Thoracic aorta (tissue), 2 donors: ENCODE measurements around the gene FBLN5. TPM values are rescaled to one million over a fixed set of nuclear protein-coding genes. Genes with fewer than 3 reads are reported as not detected.
A peak's percentile ranks its signal among the peaks of the same experiment; 100 is the strongest.

Experiments used
- ATAC-seq: fragments of 150-250 bp; one replicate; pipeline ENCODE4 v1.8.0; 2017; ENCODE audit warnings: low read depth; ENCODE audit not compliant: insufficient number of reproducible peaks, low FRiP score
- DNase-seq: peaks from one replicate; pipeline ENCODE4 v3.0.0-alpha.2; 2020; ENCODE audit warnings: low spot score
- H3K27ac ChIP-seq, 2 donors: fragments of 200-600 bp; sonication (generic); 1 replicate in 1 of 2; 2 replicates in 1 of 2; pipeline ENCODE4 v1.5.1; 2016; ENCODE audit warnings: mild to moderate bottlenecking in 2 of 2, moderate library complexity in 2 of 2
- H3K27me3 ChIP-seq: fragments of 200-600 bp; sonication (generic); replicated peaks from 2 replicates; pipeline ENCODE4 v1.6.0; 2016; ENCODE audit warnings: mild to moderate bottlenecking; ENCODE audit not compliant: insufficient read depth
- H3K36me3 ChIP-seq: fragments of 200-600 bp; sonication (generic); one replicate; pipeline ENCODE4 v1.5.1; 2016
- H3K4me1 ChIP-seq, 2 donors: fragments of 200-600 bp; sonication (generic); 1 replicate in 1 of 2; 2 replicates in 1 of 2; pipeline versions ENCODE4 v1.5.1 to v1.6.0; 2016; ENCODE audit warnings: low read depth in 2 of 2, mild to moderate bottlenecking in 1 of 2; ENCODE audit not compliant: control insufficient read depth in 1 of 2
- H3K4me3 ChIP-seq: fragments of 200-600 bp; sonication (generic); 2 replicates; pipeline ENCODE4 v1.5.1; 2016; ENCODE audit warnings: mild to moderate bottlenecking
- H3K9me3 ChIP-seq: fragments of 200-600 bp; sonication (generic); 2 replicates; pipeline ENCODE4 v1.5.1; 2016
- total RNA-seq, 2 donors: library from RNA; depleted of rRNA; stranded (reverse); fragments of >200 nt; gene quantifications; one replicate each; pipeline versions ENCODE4 v1.1.0 to v1.2.3, GENCODE V29; 2016
- TF ChIP-seq, protein P1 (sequence below): fragments of 200-600 bp; sonication (generic); IDR thresholded peaks from one replicate; pipeline ENCODE4 v1.5.1; 2019; ENCODE audit warnings: antibody characterized with exemption

Gene FBLN5
- total RNA-seq, 2 donors from 2014 or later = 824 to 1,103 TPM

GRCh38 chr14:91926131-91926890, 21.2 kb downstream of the FBLN5 start:
- Histone ChIP-seq H3K36me3 (peaks cover 16% of the 10 kb centered on the region), H3K4me3 (no peak overlapping the region), H3K27me3 (no peaks in the 10 kb centered on the region), H3K9me3 (no peaks in the 10 kb centered on the region), H3K4me1 (peaks cover 78 to 100% of the 10 kb centered on the region in 2 donors), H3K27ac (peak overlapping the region; percentile 86 to 88)
- ATAC-seq (no peak), DNase-seq (no peak)
- TF ChIP-seq, protein P1, sequence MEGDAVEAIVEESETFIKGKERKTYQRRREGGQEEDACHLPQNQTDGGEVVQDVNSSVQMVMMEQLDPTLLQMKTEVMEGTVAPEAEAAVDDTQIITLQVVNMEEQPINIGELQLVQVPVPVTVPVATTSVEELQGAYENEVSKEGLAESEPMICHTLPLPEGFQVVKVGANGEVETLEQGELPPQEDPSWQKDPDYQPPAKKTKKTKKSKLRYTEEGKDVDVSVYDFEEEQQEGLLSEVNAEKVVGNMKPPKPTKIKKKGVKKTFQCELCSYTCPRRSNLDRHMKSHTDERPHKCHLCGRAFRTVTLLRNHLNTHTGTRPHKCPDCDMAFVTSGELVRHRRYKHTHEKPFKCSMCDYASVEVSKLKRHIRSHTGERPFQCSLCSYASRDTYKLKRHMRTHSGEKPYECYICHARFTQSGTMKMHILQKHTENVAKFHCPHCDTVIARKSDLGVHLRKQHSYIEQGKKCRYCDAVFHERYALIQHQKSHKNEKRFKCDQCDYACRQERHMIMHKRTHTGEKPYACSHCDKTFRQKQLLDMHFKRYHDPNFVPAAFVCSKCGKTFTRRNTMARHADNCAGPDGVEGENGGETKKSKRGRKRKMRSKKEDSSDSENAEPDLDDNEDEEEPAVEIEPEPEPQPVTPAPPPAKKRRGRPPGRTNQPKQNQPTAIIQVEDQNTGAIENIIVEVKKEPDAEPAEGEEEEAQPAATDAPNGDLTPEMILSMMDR = no peak

DNA sequence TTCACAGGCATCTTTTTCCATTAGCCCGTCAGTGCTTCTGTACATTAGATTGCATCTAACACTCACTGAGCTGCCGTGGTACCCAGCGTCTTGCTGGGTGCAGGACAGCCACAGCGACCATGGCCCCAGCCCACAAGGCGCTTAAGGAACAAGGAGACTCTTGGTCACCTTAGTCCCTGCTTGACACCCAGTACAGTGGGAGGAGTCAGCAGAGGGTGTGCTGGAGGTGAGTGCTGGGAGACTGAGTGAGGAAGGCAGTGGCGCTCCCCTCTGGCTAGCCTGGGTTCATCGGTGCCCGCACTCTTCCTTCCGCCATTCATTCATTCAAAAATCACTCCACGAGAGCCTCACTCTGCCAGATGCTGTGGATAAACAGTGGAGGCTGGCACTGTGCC, 21.8 kb downstream of the FBLN5 start:
- DNase-seq = no peak
- H3K9me3 ChIP-seq = no peaks in the 10 kb centered on the region
- peaks cover 78 to 100% of the 10 kb centered on the region in 2 donors for H3K4me1 ChIP-seq
- no peaks in the 10 kb centered on the region for H3K27me3 ChIP-seq
- H3K27ac ChIP-seq = peak overlapping the region; percentile 86 to 88
- ATAC-seq = no peak
- peaks cover 18% of the 10 kb centered on the region for H3K36me3 ChIP-seq
- TF ChIP-seq, protein P1 = no peak
- H3K4me3 ChIP-seq = no peak overlapping the region

DNA sequence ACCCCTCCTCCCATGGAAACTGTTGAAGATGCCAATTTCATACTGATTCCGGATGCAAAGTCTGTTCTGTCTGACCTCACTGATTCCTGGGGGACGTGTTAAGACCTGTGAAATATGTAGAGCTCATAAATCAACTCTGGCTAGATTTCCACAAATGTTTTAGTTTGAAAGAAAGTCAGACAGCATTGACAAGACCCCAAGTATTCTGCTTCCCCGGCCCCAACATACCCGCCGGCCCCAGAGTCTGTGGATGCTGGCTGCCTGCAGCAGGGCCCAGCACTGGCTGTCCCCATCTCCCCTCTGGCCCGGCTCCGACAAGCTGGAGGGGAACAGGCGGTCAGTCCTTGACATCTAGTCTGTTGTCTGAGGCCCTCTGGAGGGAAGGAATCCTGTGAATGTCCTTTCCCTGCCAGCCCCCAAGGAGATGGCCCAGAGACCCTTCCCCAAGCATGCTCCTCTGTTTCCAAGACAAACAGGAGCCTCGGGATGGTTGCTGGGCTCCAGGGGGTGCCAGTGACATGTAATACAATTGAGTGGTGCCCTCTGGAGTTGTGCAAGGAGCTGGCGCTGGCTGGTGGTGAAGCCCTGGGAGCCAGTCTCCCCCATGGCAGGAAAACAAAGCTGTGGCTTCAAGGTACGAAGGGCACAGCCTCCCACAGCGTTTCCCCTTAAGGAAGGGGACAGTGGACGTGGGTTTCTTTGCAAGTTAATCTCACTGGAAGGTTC, 22.3 kb downstream of the FBLN5 start:
- DNase-seq = no peak
- Histone ChIP-seq H3K27ac (peak overlapping the region; percentile 86 to 88), H3K9me3 (no peaks in the 10 kb centered on the region), H3K4me1 (peaks cover 78 to 100% of the 10 kb centered on the region in 2 donors), H3K4me3 (peak overlapping the region; percentile 26), H3K36me3 (peaks cover 12% of the 10 kb centered on the region), H3K27me3 (no peaks in the 10 kb centered on the region)
- ATAC-seq = no peak
- TF ChIP-seq, protein P1 = no peak

- DNase-seq = no peak
Observed at GRCh38 chr14:91920526-91920925, 27.0 kb downstream of the FBLN5 start.

DNA sequence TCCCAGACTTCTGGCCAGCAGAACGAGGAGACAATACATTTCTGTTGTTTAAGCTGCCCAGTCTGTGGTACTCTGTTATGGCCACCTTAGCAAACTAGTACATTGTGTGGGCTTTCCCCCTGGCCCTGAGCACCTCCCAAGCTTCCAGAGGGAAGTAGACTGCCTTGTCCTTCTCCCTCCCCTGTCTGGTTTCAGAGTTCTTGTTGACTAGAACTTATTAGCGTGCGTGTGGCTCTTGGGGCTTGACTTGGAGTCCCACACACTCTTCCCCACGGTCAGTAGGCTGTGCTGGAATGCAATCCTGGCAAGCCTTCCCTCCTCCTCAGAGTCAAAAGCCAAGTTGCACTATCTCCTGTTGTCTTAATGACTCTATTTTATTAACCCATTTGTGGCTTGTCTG, 27.7 kb downstream of the FBLN5 start:
- Histone ChIP-seq H3K27ac (peak overlapping the region; percentile 86 to 88), H3K36me3 (peaks cover 12% of the 10 kb centered on the region), H3K4me1 (peaks cover 54 to 77% of the 10 kb centered on the region in 2 donors), H3K27me3 (no peaks in the 10 kb centered on the region), H3K9me3 (no peaks in the 10 kb centered on the region), H3K4me3 (no peak overlapping the region)
- DNase-seq = no peak
- TF ChIP-seq, protein P1 = no peak
- ATAC-seq = no peak

More at GRCh38 chr14:91920526-91920925, 27.0 kb downstream of the FBLN5 start:
- no peak overlapping the region for H3K4me3 ChIP-seq
- peaks cover 12% of the 10 kb centered on the region for H3K36me3 ChIP-seq
- no peaks in the 10 kb centered on the region for H3K9me3 ChIP-seq
- no peak for ATAC-seq
- no peaks in the 10 kb centered on the region for H3K27me3 ChIP-seq
- H3K27ac ChIP-seq = peak overlapping the region; percentile 86 to 88
- TF ChIP-seq, protein P1 = no peak
- H3K4me1 ChIP-seq = peaks cover 61 to 84% of the 10 kb centered on the region in 2 donors
